ENCODE data around the gene CEP131.

The CEP131 gene

GRCh38 chr17:81221371-81221841 is 1.4 kb downstream of the CEP131 start:
- DNase-seq = no peak

- DNase-seq = no peak
Observed at GRCh38 chr17:81219476-81220180, 3.1 kb downstream of the CEP131 start.

- DNase-seq = no peak
Observed at GRCh38 chr17:81218991-81219390, 3.8 kb downstream of the CEP131 start.

- DNase-seq = no peak
Observed at GRCh38 chr17:81218459-81218858, 4.3 kb downstream of the CEP131 start.

GRCh38 chr17:81217491-81217890 is 5.3 kb downstream of the CEP131 start:
- DNase-seq = no peak

GRCh38 chr17:81213978-81214377 is 8.8 kb downstream of the CEP131 start:
- no peak for DNase-seq

- DNase-seq = no peak
Observed at GRCh38 chr17:81212365-81212764, 10.4 kb downstream of the CEP131 start.

- no peak for DNase-seq
Observed at GRCh38 chr17:81210868-81211267, 11.9 kb downstream of the CEP131 start.

- no peak for DNase-seq
Observed at GRCh38 chr17:81210466-81210865, 12.3 kb downstream of the CEP131 start.

- no peak for DNase-seq
Observed at GRCh38 chr17:81209141-81209540, 13.6 kb downstream of the CEP131 start.

- no peak for DNase-seq
Observed at GRCh38 chr17:81208651-81209050, 14.1 kb downstream of the CEP131 start.

- DNase-seq = no peak
Observed at GRCh38 chr17:81207610-81208581, 14.9 kb downstream of the CEP131 start.

- no peak for DNase-seq
Observed at GRCh38 chr17:81206657-81207056, 16.1 kb downstream of the CEP131 start.

- DNase-seq = no peak
Observed at GRCh38 chr17:81206166-81206565, 16.6 kb downstream of the CEP131 start.

GRCh38 chr17:81204578-81204977 is 18.2 kb downstream of the CEP131 start:
- DNase-seq = no peak

GRCh38 chr17:81203136-81203535 is 19.6 kb downstream of the CEP131 start:
- DNase-seq = no peak

- no peak for DNase-seq
Observed at GRCh38 chr17:81202318-81202717, 20.4 kb downstream of the CEP131 start.

- peak; percentile 45 for DNase-seq
Observed at GRCh38 chr17:81200695-81201580, 21.8 kb downstream of the CEP131 start.

- no peak for DNase-seq
Observed at GRCh38 chr17:81200201-81200600, 22.6 kb downstream of the CEP131 start.

- no peak for DNase-seq
Observed at GRCh38 chr17:81199482-81199830, 23.3 kb downstream of the CEP131 start.

GRCh38 chr17:81198826-81199481 is 23.8 kb downstream of the CEP131 start:
- DNase-seq = no peak

- DNase-seq = no peak
Observed at GRCh38 chr17:81197831-81198490, 24.8 kb downstream of the CEP131 start.
